Fibroblast of lung (primary cell): ENCODE results near the gene SRC. TPM values are rescaled to one million over a fixed set of nuclear protein-coding genes. Genes with fewer than 3 reads are reported as not detected.

Experiments
- DNase-seq, 2 donors: peaks; one replicate each; pipeline versions ENCODE4 v3.0.0 to v3.0.0-alpha.2; 2010; ENCODE audit warnings: low read depth in 2 of 2
- H2AFZ ChIP-seq: 2 replicates; pipeline ENCODE4 v1.5.1; 2012; ENCODE audit warnings: low read length, control low read depth, inconsistent platforms
- H3K27ac ChIP-seq: 2 replicates; pipeline ENCODE4 v1.5.1; 2011; ENCODE audit warnings: low read length, control low read depth; ENCODE audit not compliant: insufficient read depth
- H3K27me3 ChIP-seq: 2 replicates; pipeline ENCODE4 v1.5.1; 2011; ENCODE audit warnings: mild to moderate bottlenecking, low read length; ENCODE audit not compliant: control insufficient read depth, insufficient read depth
- H3K36me3 ChIP-seq: 2 replicates; pipeline ENCODE4 v1.5.1; 2011; ENCODE audit warnings: low read length; ENCODE audit not compliant: control insufficient read depth, insufficient read depth
- H3K4me1 ChIP-seq: 2 replicates; pipeline ENCODE4 v1.5.1; 2011; ENCODE audit warnings: low read length; ENCODE audit not compliant: control insufficient read depth, insufficient read depth; ENCODE audit errors: extremely low read depth
- H3K4me2 ChIP-seq: 2 replicates; pipeline ENCODE4 v1.5.1; 2011; ENCODE audit warnings: low read length, control low read depth; ENCODE audit not compliant: insufficient read depth; ENCODE audit errors: extremely low read depth
- H3K4me3 ChIP-seq, 4 experiments: fragments of 200-600 bp in 1 of 4; sonication (generic) in 1 of 4; replicated peaks in 1 of 4; 2 replicates each; pipeline ENCODE4 v1.5.1; 2011 to 2016; ENCODE audit warnings: low read length in 4 of 4, low read depth in 3 of 4, mild to moderate bottlenecking in 3 of 4, control low read depth in 2 of 4, inconsistent platforms in 1 of 4, mixed read lengths in 1 of 4; ENCODE audit not compliant: insufficient read depth in 1 of 4; ENCODE audit errors: control extremely low read depth in 1 of 4
- H3K79me2 ChIP-seq: 2 replicates; pipeline ENCODE4 v1.5.1; 2012; ENCODE audit warnings: mild to moderate bottlenecking, low read length, inconsistent platforms; ENCODE audit not compliant: control insufficient read depth, insufficient read depth
- H3K9ac ChIP-seq: 2 replicates; pipeline ENCODE4 v1.5.1; 2011; ENCODE audit warnings: mild to moderate bottlenecking, low read length, control low read depth; ENCODE audit not compliant: insufficient read depth
- H3K9me3 ChIP-seq: 2 replicates; pipeline ENCODE4 v1.5.1; 2012; ENCODE audit warnings: low read depth, low read length; ENCODE audit not compliant: control insufficient read depth, insufficient read depth
- H4K20me1 ChIP-seq: 2 replicates; pipeline ENCODE4 v1.5.1; 2011; ENCODE audit warnings: low read length; ENCODE audit not compliant: control insufficient read depth, insufficient read depth; ENCODE audit errors: extremely low read depth
- EZH2 ChIP-seq: IDR thresholded peaks from 2 replicates; pipeline ENCODE4 v1.5.1; 2012; ENCODE audit warnings: low read length, control low read depth, mild to moderate bottlenecking; ENCODE audit errors: missing control alignments
- polyA minus RNA-seq: library from RNA; depleted of rRNA, polyadenylated mRNA; stranded (reverse); fragments of >200 nt; gene quantifications from 2 replicates; pipeline ENCODE4 v1.2.3, GENCODE V29; 2011; ENCODE audit warnings: low replicate concordance
- polyA plus RNA-seq, 2 donors: library from polyadenylated mRNA; depleted of rRNA in 1 of 2; stranded (reverse) in 1 of 2; unstranded in 1 of 2; fragments of >200 nt; gene quantifications; 2 replicates each; pipeline ENCODE4 v1.2.1, GENCODE V29; 2011 to 2012; ENCODE audit warnings: missing spikeins in 1 of 2
- total RNA-seq: library from RNA; depleted of rRNA; stranded (reverse); fragments of >200 nt; gene quantifications from 2 replicates; pipeline ENCODE4 v1.2.1, GENCODE V29; 2014
- TF ChIP-seq, protein P1 (sequence below), 2 donors: IDR thresholded peaks in 1 of 2; conservative IDR thresholded peaks in 1 of 2; 1 replicate in 1 of 2; 2 replicates in 1 of 2; pipeline ENCODE4 v1.5.1; 2011 to 2012; ENCODE audit warnings: low read length in 2 of 2, control low read depth in 1 of 2, inconsistent platforms in 1 of 2, low read depth in 1 of 2, mild to moderate bottlenecking in 1 of 2

SRC gene
- total RNA-seq (12.3 and 20.3 TPM in 2 replicates), polyA plus RNA-seq (17.8 and 18.6 TPM in 2 replicates), polyA minus RNA-seq (75.3 and 83.3 TPM in 2 replicates)
- 17.6 and 20.6 TPM in 2 replicates for polyA plus RNA-seq (2012)

DNA sequence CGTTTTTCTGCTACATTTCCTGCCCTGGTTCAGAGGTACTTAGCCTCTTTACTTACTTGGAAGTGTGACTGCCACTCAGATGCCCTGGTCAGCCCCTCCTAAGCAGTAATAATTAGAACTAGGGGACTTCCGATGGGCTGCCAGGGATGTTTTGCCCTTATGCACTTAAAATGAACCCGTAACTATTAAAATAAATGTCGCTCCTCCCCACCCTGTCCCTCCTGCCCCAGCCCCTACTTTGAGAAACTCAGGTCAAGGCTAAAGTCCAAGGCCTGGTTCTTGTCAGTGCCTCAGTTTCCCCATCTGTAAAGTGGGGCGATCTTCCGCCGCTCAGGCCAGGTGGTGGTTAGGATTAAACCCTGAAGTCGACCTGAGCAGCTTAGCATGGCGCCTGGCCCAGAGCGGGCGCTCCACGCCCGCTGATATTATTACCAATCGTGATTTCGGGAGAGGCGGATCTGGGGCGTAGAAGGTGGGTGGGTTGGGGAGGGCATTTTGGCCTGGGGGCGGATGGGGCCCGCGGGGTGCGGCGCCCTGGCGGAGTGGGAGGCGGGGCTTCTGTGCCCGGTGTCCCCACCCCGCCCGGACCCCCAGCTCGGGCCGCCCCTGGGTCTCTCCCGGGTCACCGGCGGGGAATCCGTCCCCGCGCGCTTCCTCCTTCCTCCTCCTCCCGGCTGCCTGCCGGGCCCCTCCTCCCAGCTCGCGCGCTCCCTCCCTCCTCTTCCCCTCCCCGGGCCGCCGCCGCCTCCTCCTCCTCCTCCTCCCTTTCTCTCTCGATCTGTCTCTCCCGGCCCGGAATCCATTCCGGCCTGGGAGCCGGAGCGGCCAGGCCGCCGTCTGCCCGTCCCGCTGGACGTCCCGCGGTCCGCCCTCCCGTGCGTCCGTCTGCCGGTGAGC, at the start of gene SRC:
Gene SRC, plus strand, starts transcription at position 802 of the 897 bp plus-strand sequence. CDS start 38,014 bp downstream, outside the sequence.
- H3K9me3 ChIP-seq = no peaks in the 10 kb centered on the region
- peak; percentile 68 to 70 for DNase-seq
- H3K79me2 ChIP-seq = peaks cover 19% of the 10 kb centered on the region
- no peak for TF ChIP-seq EZH2
- TF ChIP-seq, protein P1, sequence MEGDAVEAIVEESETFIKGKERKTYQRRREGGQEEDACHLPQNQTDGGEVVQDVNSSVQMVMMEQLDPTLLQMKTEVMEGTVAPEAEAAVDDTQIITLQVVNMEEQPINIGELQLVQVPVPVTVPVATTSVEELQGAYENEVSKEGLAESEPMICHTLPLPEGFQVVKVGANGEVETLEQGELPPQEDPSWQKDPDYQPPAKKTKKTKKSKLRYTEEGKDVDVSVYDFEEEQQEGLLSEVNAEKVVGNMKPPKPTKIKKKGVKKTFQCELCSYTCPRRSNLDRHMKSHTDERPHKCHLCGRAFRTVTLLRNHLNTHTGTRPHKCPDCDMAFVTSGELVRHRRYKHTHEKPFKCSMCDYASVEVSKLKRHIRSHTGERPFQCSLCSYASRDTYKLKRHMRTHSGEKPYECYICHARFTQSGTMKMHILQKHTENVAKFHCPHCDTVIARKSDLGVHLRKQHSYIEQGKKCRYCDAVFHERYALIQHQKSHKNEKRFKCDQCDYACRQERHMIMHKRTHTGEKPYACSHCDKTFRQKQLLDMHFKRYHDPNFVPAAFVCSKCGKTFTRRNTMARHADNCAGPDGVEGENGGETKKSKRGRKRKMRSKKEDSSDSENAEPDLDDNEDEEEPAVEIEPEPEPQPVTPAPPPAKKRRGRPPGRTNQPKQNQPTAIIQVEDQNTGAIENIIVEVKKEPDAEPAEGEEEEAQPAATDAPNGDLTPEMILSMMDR (conservative IDR thresholded peaks at IDR 0.05 in 1 of 2, IDR thresholded peaks at IDR 0.05 in 1 of 2; ENCODE audit: low read depth in 1 of 2, low read length in 2 of 2) = no peak
- peak within 1 kb of the TSS; percentile 39 for H2AFZ ChIP-seq
- H3K9ac ChIP-seq = peak within 1 kb of the TSS; percentile 67
- H3K4me1 ChIP-seq = peaks cover 5% of the 10 kb centered on the region
- H3K27ac ChIP-seq = no peak within 1 kb of the TSS
- peaks cover 2% of the 10 kb centered on the region for H3K36me3 ChIP-seq
- no peaks in the 10 kb centered on the region for H3K27me3 ChIP-seq
- no peaks in the 10 kb centered on the region for H4K20me1 ChIP-seq
- H3K4me3 ChIP-seq = peak within 1 kb of the TSS; percentile 51 to 72 (median 64)
- peak within 1 kb of the TSS; percentile 87 for H3K4me2 ChIP-seq

DNA sequence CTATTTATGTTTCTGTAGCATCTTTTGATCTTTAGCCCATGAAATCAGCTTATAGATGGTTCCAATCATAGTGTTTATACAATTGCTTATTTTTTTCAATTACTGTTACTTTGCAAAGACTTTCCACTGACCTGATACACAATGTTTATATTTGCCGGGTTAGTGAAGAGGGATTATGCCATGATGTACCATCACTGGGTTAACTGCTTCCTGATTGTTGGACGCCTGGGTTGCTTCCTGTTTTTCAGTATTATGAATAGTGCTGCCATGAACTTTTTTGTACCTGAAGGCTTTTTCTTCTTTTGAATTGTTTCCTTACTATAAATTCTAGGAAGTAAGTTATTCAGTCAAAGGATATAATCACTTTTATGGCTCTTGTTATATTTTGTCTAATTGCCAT, 49.6 kb upstream of the SRC start:
- TF ChIP-seq, protein P1 (conservative IDR thresholded peaks at IDR 0.05 in 1 of 2, IDR thresholded peaks at IDR 0.05 in 1 of 2; ENCODE audit: low read depth in 1 of 2, low read length in 2 of 2) = no peak
- TF ChIP-seq EZH2 = no peak
- Histone ChIP-seq H3K27me3 (no peaks in the 10 kb centered on the region), H3K4me3 (no peak overlapping the region), H3K4me1 (peaks cover 30% of the 10 kb centered on the region), H3K27ac (peak overlapping the region; percentile 14), H3K4me2 (no peak overlapping the region), H4K20me1 (no peaks in the 10 kb centered on the region), H2AFZ (no peak overlapping the region), H3K9ac (no peak overlapping the region), H3K79me2 (peaks cover 54% of the 10 kb centered on the region), H3K9me3 (no peaks in the 10 kb centered on the region), H3K36me3 (peaks cover 2% of the 10 kb centered on the region)
- no peak for DNase-seq

DNA sequence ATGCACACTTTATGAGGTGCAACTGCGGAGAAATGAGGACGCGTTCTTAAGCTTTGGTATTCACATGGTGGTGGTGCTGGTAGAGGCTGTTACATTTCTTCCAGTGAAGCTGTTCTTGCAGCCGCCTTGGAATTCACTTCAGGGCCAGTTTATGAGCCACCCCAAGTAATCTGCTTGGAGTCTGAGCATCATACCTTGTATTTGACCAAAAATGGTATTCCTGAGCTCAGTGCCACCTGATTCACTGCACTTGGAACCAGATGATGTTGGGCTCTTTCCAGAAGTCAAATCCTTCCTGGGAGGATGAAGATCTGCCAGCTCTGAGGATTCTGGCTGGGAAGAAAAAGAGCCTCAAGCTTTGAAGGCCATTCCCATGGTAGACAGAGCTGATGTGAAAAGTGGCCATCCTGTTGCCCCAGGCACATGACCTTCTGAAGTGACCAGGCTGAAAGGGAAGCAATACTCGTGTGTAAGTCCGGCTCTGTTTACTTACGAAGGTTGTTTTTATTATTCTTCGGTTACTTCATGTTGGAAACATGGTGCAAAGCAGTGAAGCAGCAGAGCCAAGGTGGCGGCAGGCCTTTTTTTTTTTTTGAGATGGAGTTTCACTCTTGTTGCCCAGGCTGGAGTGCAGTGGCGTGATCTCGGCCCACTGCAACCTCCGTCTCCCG, 48.7 kb upstream of the SRC start:
- peaks cover 30% of the 10 kb centered on the region for H3K4me1 ChIP-seq
- H3K27ac ChIP-seq = peak overlapping the region; percentile 51
- no peaks in the 10 kb centered on the region for H4K20me1 ChIP-seq
- no peaks in the 10 kb centered on the region for H3K27me3 ChIP-seq
- peaks cover 47% of the 10 kb centered on the region for H3K79me2 ChIP-seq
- no peak overlapping the region for H2AFZ ChIP-seq
- peak; percentile 54 to 97 for DNase-seq
- H3K4me3 ChIP-seq = no peak overlapping the region
- peak overlapping the region; percentile 40 for H3K4me2 ChIP-seq
- peaks cover 2% of the 10 kb centered on the region for H3K36me3 ChIP-seq
- H3K9me3 ChIP-seq = no peaks in the 10 kb centered on the region
- no peak overlapping the region for H3K9ac ChIP-seq
- TF ChIP-seq EZH2 = no peak
- TF ChIP-seq, protein P1 (conservative IDR thresholded peaks at IDR 0.05 in 1 of 2, IDR thresholded peaks at IDR 0.05 in 1 of 2; ENCODE audit: low read depth in 1 of 2, low read length in 2 of 2) = no peak
